IMR-90 (cell line): ENCODE results near the gene HS3ST5. TPM values are rescaled to one million over a fixed set of nuclear protein-coding genes. Genes with fewer than 3 reads are reported as not detected.

Experiments
- ATAC-seq: fragments of 200-7000 bp; cut with Tn5 transposase; 2 replicates; pipeline ENCODE4 v1.9.1; 2020; ENCODE audit warnings: low read depth, mild to moderate bottlenecking, moderate library complexity
- BruUV-seq: library from RNA; stranded (reverse); fragments of 400-500 nt; replicated peaks from 2 replicates; lab custom pipeline; 2021; lab: Mats Ljungman, UMichigan
- CTCF ChIA-PET: fragments of 300-600 bp; formaldehyde crosslinking; extraction: SDS; loops from one replicate; lab custom pipeline; 2021; ENCODE audit warnings: antibody characterized with exemption; lab: Yijun Ruan, JAX
- POLR2A ChIA-PET: fragments of 300-600 bp; sonication (Branson Sonifier 250); formaldehyde crosslinking; loops from one replicate; lab custom pipeline; 2022; ENCODE audit warnings: antibody characterized with exemption; ENCODE audit not compliant: unreplicated experiment; lab: Charles Lee
- DNase-seq: peaks from one replicate; pipeline ENCODE4 v3.0.0; 2013
- H2AFZ ChIP-seq: replicated peaks from 2 replicates; pipeline ENCODE3; 2013; ENCODE audit warnings: low read length, mild to moderate bottlenecking; ENCODE audit not compliant: poor library complexity
- H2AK5ac ChIP-seq: 2 replicates; pipeline ENCODE4 v1.6.1; 2013; ENCODE audit warnings: low read depth, low read length, inconsistent platforms
- H2AK9ac ChIP-seq: replicated peaks from 2 replicates; pipeline ENCODE3; 2013; ENCODE audit warnings: mild to moderate bottlenecking, low read depth, low read length, moderate library complexity; ENCODE audit not compliant: poor library complexity
- H2BK120ac ChIP-seq: 2 replicates; pipeline ENCODE4 v1.6.1; 2013; ENCODE audit warnings: low read depth, low read length, inconsistent platforms
- H2BK15ac ChIP-seq: 3 replicates; pipeline ENCODE4 v1.6.1; 2013; ENCODE audit warnings: low read depth, low read length, inconsistent platforms
- H2BK20ac ChIP-seq: 2 replicates; pipeline ENCODE4 v1.6.1; 2013; ENCODE audit warnings: low read depth, mild to moderate bottlenecking, inconsistent platforms, low read length, moderate library complexity
- H2BK5ac ChIP-seq: 2 replicates; pipeline ENCODE4 v1.6.1; 2013; ENCODE audit warnings: mild to moderate bottlenecking, low read depth, low read length, inconsistent platforms; ENCODE audit not compliant: poor library complexity, severe bottlenecking
- H3K14ac ChIP-seq: replicated peaks from 2 replicates; pipeline ENCODE4 v1.6.1; 2013; ENCODE audit warnings: low read depth, low read length, inconsistent platforms
- H3K18ac ChIP-seq: 2 replicates; pipeline ENCODE4 v1.6.1; 2013; ENCODE audit warnings: low read depth, low read length, control low read depth
- H3K23ac ChIP-seq: 2 replicates; pipeline ENCODE4 v1.6.1; 2013; ENCODE audit warnings: low read depth, low read length, inconsistent platforms
- H3K27ac ChIP-seq: 2 replicates; pipeline ENCODE4 v1.5.1; 2013; ENCODE audit warnings: mild to moderate bottlenecking, control low read depth, low read length; ENCODE audit not compliant: insufficient read depth
- H3K27me3 ChIP-seq: 2 replicates; pipeline ENCODE4 v1.6.1; 2013; ENCODE audit warnings: low read length; ENCODE audit not compliant: control insufficient read depth, insufficient read depth
- H3K36me3 ChIP-seq: 2 replicates; pipeline ENCODE4 v1.6.1; 2013; ENCODE audit warnings: low read length, mixed read lengths; ENCODE audit not compliant: control insufficient read depth, insufficient read depth
- H3K4ac ChIP-seq: 2 replicates; pipeline ENCODE4 v1.6.1; 2013; ENCODE audit warnings: low read depth, low read length, inconsistent platforms
- H3K4me1 ChIP-seq: 2 replicates; pipeline ENCODE4 v1.6.1; 2013; ENCODE audit warnings: low read length, mixed read lengths; ENCODE audit not compliant: control insufficient read depth, insufficient read depth
- H3K4me2 ChIP-seq: 2 replicates; pipeline ENCODE4 v1.6.1; 2013; ENCODE audit warnings: low read depth, mild to moderate bottlenecking, control low read depth, low read length, moderate library complexity
- H3K4me3 ChIP-seq: 2 replicates; pipeline ENCODE4 v1.5.1; 2013; ENCODE audit warnings: low read depth, mild to moderate bottlenecking, control low read depth, low read length, moderate library complexity; ENCODE audit not compliant: insufficient read depth
- H3K56ac ChIP-seq: 2 replicates; pipeline ENCODE4 v1.6.1; 2013; ENCODE audit warnings: low read length, inconsistent platforms; ENCODE audit not compliant: insufficient read depth; ENCODE audit errors: extremely low read depth
- H3K79me1 ChIP-seq, 2 experiments: 2 replicates each; pipeline ENCODE4 v1.6.1; 2013; ENCODE audit warnings: low read length in 2 of 2, inconsistent platforms in 1 of 2, low read depth in 1 of 2
- H3K9ac ChIP-seq: 2 replicates; pipeline ENCODE4 v1.6.1; 2013; ENCODE audit warnings: low read depth, low read length, control low read depth
- H3K9me1 ChIP-seq: 2 replicates; pipeline ENCODE4 v1.6.1; 2013; ENCODE audit warnings: low read length, inconsistent platforms; ENCODE audit not compliant: insufficient read depth
- H3K9me3 ChIP-seq: 2 replicates; pipeline ENCODE4 v1.6.1; 2013; ENCODE audit warnings: low read length; ENCODE audit not compliant: control insufficient read depth, insufficient read depth
- H4K20me1 ChIP-seq: 2 replicates; pipeline ENCODE4 v1.6.1; 2013; ENCODE audit warnings: low read length, inconsistent platforms; ENCODE audit not compliant: insufficient read depth
- H4K5ac ChIP-seq: 2 replicates; pipeline ENCODE4 v1.6.1; 2013; ENCODE audit warnings: mild to moderate bottlenecking, low read depth, low read length, control low read depth
- H4K8ac ChIP-seq, 2 experiments: 2 replicates each; pipeline ENCODE4 v1.6.1; 2013; ENCODE audit warnings: low read depth in 2 of 2, low read length in 2 of 2, control low read depth in 1 of 2, inconsistent platforms in 1 of 2
- H4K91ac ChIP-seq: 2 replicates; pipeline ENCODE4 v1.6.1; 2013; ENCODE audit warnings: low read depth, low read length, inconsistent platforms; ENCODE audit not compliant: insufficient read depth
- BHLHE40 ChIP-seq: fragments of 150-350 bp; IDR thresholded peaks from 2 replicates; pipeline ENCODE4 v1.6.1; 2016; ENCODE audit warnings: mild to moderate bottlenecking, low read depth, low read length
- CEBPB ChIP-seq: IDR thresholded peaks from 2 replicates; pipeline ENCODE4 v1.6.1; 2012; ENCODE audit warnings: low read depth, low read length, improper control_type of control experiment
- CHD1 ChIP-seq: IDR thresholded peaks from 2 replicates; pipeline ENCODE4 v1.6.1; 2012; ENCODE audit warnings: low read depth, low read length, improper control_type of control experiment
- CTCF ChIP-seq: conservative IDR thresholded peaks from 2 replicates; pipeline ENCODE4 v1.5.1; 2012; ENCODE audit warnings: mild to moderate bottlenecking, low read depth, low read length, improper control_type of control experiment
- ELK1 ChIP-seq: fragments of 150-350 bp; IDR thresholded peaks from 2 replicates; pipeline ENCODE4 v1.6.1; 2016; ENCODE audit warnings: low read depth, mild to moderate bottlenecking, low read length, moderate library complexity, borderline replicate concordance
- FOS ChIP-seq: fragments of 150-350 bp; IDR thresholded peaks from 2 replicates; pipeline ENCODE4 v1.6.1; 2016; ENCODE audit warnings: low read depth, low read length
- MAFK ChIP-seq: IDR thresholded peaks from 2 replicates; pipeline ENCODE4 v1.6.1; 2012; ENCODE audit warnings: low read depth, low read length, improper control_type of control experiment
- MAZ ChIP-seq: IDR thresholded peaks from 2 replicates; pipeline ENCODE4 v1.6.1; 2012; ENCODE audit warnings: low read depth, mild to moderate bottlenecking, low read length, improper control_type of control experiment, moderate library complexity, borderline replicate concordance
- MXI1 ChIP-seq: IDR thresholded peaks from 2 replicates; pipeline ENCODE4 v1.6.1; 2012; ENCODE audit warnings: low read depth, mild to moderate bottlenecking, low read length, moderate library complexity, borderline replicate concordance
- NFE2L2 ChIP-seq: fragments of 150-350 bp; IDR thresholded peaks from 2 replicates; pipeline ENCODE4 v1.6.1; 2016; ENCODE audit warnings: low read depth, mild to moderate bottlenecking, low read length
- POLR2A ChIP-seq: IDR thresholded peaks from 2 replicates; pipeline ENCODE4 v1.6.1; 2012; ENCODE audit warnings: mild to moderate bottlenecking, low read depth, low read length
- RAD21 ChIP-seq: IDR thresholded peaks from 2 replicates; pipeline ENCODE4 v1.6.1; 2012; ENCODE audit warnings: low read length, improper control_type of control experiment
- RCOR1 ChIP-seq: IDR thresholded peaks from 2 replicates; pipeline ENCODE4 v1.6.1; 2012; ENCODE audit warnings: mild to moderate bottlenecking, low read length, improper control_type of control experiment; ENCODE audit not compliant: insufficient replicate concordance
- RFX5 ChIP-seq: IDR thresholded peaks from 2 replicates; pipeline ENCODE4 v1.8.0; 2012; ENCODE audit warnings: low read depth, mild to moderate bottlenecking, low read length, moderate library complexity
- SMC3 ChIP-seq: fragments of 150-350 bp; IDR thresholded peaks from 2 replicates; pipeline ENCODE4 v1.6.1; 2016; ENCODE audit warnings: low read depth, mild to moderate bottlenecking, antibody characterized with exemption, low read length, moderate library complexity
- USF2 ChIP-seq: fragments of 150-350 bp; IDR thresholded peaks from 2 replicates; pipeline ENCODE4 v1.6.1; 2017; ENCODE audit warnings: mild to moderate bottlenecking, antibody characterized with exemption, low read length, low read depth
- WGBS, 2 experiments: methylation state at CpG; one replicate each; pipeline versions ENCODE4 v1.1.5 to v1.1.7; 2013; ENCODE audit warnings: missing lambda C conversion rate in 2 of 2; ENCODE audit not compliant: insufficient read length in 1 of 2; ENCODE audit errors: extremely low coverage in 2 of 2; 5-methylcytosine and 5-hydroxymethylcytosine counted together
- dilution Hi-C: fragments of 300-500 bp; cut with HindIII; formaldehyde crosslinking; loops from one replicate; pipeline ENCODE4 v1.14.3; 2018; ENCODE audit warnings: low sequenced_read_pairs; ENCODE audit not compliant: unreplicated experiment
- in situ Hi-C: fragments of 300-500 bp; cut with MboI; formaldehyde crosslinking; loops from 3 replicates; pipeline ENCODE4 v1.14.3; 2019; ENCODE audit warnings: low sequenced_read_pairs, inconsistent platforms, mixed read lengths
- intact Hi-C: fragments of 100-400 bp; cut with micrococcal nuclease; formaldehyde crosslinking; loops from 2 replicates; pipeline ENCODE4 v1.10.0; 2022
- polyA plus RNA-seq, 3 experiments: library from polyadenylated mRNA; depleted of rRNA; stranded (reverse); fragments of >200 nt; gene quantifications; 2 replicates each; pipeline ENCODE4 v1.2.3, GENCODE V29; 2012; ENCODE audit warnings: low replicate concordance in 1 of 3
- total RNA-seq: library from RNA; depleted of rRNA; stranded (reverse); fragments of >200 nt; gene quantifications from 2 replicates; pipeline ENCODE4 v1.2.3, GENCODE V29; 2012

Gene HS3ST5
- total and polyA plus RNA-seq, 2 of the 4 experiments (the other 2 are of a cell fraction) = not detected

GRCh38 chr6:114375541-114376192, 32.8 kb upstream of the HS3ST5 start:
- H2AK5ac ChIP-seq = no peak overlapping the region
- no peaks in the 10 kb centered on the region for H3K79me1 ChIP-seq
- H3K9me3 ChIP-seq = no peaks in the 10 kb centered on the region
- no peak overlapping the region for H2BK20ac ChIP-seq
- H3K9me1 ChIP-seq = no peaks in the 10 kb centered on the region; the same call in 1 of the 2 replicates
- H3K36me3 ChIP-seq = no peaks in the 10 kb centered on the region
- no peak overlapping the region for H3K27ac ChIP-seq
- H4K5ac ChIP-seq = no peak overlapping the region
- no peak overlapping the region for H3K56ac ChIP-seq
- DNase-seq (no peak), ATAC-seq (no peak)
- H3K18ac ChIP-seq = no peak overlapping the region
- no peaks in the 10 kb centered on the region for H3K27me3 ChIP-seq
- H4K20me1 ChIP-seq = no peaks in the 10 kb centered on the region
- no peak for TF ChIP-seq MXI1
- TF ChIP-seq RCOR1 = no peak
- no peak for TF ChIP-seq RAD21
- no peak for TF ChIP-seq MAFK
- TF ChIP-seq USF2 = no peak
- no peak for TF ChIP-seq FOS
- no peak for TF ChIP-seq CTCF
- no peak for TF ChIP-seq CEBPB
- TF ChIP-seq SMC3 = no peak
- no peak for TF ChIP-seq RFX5
- TF ChIP-seq MAZ = no peak
- TF ChIP-seq ELK1 = no peak
- TF ChIP-seq BHLHE40 = no peak
- no peak for TF ChIP-seq POLR2A
- TF ChIP-seq CHD1 = no peak
- TF ChIP-seq NFE2L2 = no peak
- no peak overlapping the region for H3K23ac ChIP-seq
- H3K4me1 ChIP-seq = no peaks in the 10 kb centered on the region
- H3K4me2 ChIP-seq = no peak overlapping the region
- H3K14ac ChIP-seq = no peak overlapping the region
- H2BK5ac ChIP-seq = no peak overlapping the region
- H3K9ac ChIP-seq = no peak overlapping the region
- H4K8ac ChIP-seq = no peak overlapping the region
- no peak overlapping the region for H3K4me3 ChIP-seq
- H2AFZ ChIP-seq = no peak overlapping the region
- no peak overlapping the region for H2BK15ac ChIP-seq
- no peak overlapping the region for H4K91ac ChIP-seq
- H2AK9ac ChIP-seq = no peak overlapping the region
- BruUV-seq = no TSS peak
- in situ Hi-C loops = no loop called here
- intact Hi-C loops = no loop called here
- dilution Hi-C loops = no loop called here
- WGBS, 2 experiments = no CpG with 5 or more reads among the region's 1 CpG
- ChIA-PET CTCF (no interaction called here), POLR2A (no interaction called here)
- H3K4ac ChIP-seq = no peak overlapping the region
- no peak overlapping the region for H2BK120ac ChIP-seq
